Tibial nerve (tissue), 4 donors: ENCODE data around the gene DPH1. TPM values are rescaled to one million over a fixed set of nuclear protein-coding genes. Genes with fewer than 3 reads are reported as not detected.

Source experiments
- DNase-seq, 2 donors: peaks; one replicate each; pipeline ENCODE4 v3.0.0-alpha.2; 2019; ENCODE audit warnings: low spot score in 2 of 2
- H3K27ac ChIP-seq, 4 donors: fragments of 200-600 bp; sonication (generic) in 3 of 4; one replicate each; pipeline ENCODE4 v1.5.1; 2017 to 2019; ENCODE audit warnings: mild to moderate bottlenecking in 1 of 4
- H3K27me3 ChIP-seq, 2 donors: fragments of 200-600 bp; sonication (generic) in 1 of 2; one replicate each; pipeline versions ENCODE4 v1.5.1 to v1.6.0; 2017 to 2019
- H3K36me3 ChIP-seq, 3 donors: fragments of 200-600 bp; sonication (generic); one replicate each; pipeline ENCODE4 v1.5.1; 2018 to 2019
- H3K4me1 ChIP-seq, 4 donors: fragments of 200-600 bp; sonication (generic) in 3 of 4; one replicate each; pipeline ENCODE4 v1.5.1; 2017 to 2019
- H3K4me3 ChIP-seq, 4 donors: fragments of 200-600 bp; sonication (generic) in 3 of 4; one replicate each; pipeline ENCODE4 v1.5.1; 2017 to 2019; ENCODE audit warnings: mild to moderate bottlenecking in 1 of 4, moderate library complexity in 1 of 4
- H3K9me3 ChIP-seq, 4 donors: fragments of 200-600 bp; sonication (generic) in 3 of 4; one replicate each; pipeline ENCODE4 v1.5.1; 2017 to 2019
- CTCF ChIP-seq, 5 experiments: fragments of 200-600 bp in 3 of 5; fragments of 450-650 bp in 2 of 5; sonication (generic) in 3 of 5; IDR thresholded peaks; one replicate each; pipeline ENCODE4 v1.5.1; 2016 to 2019; ENCODE audit warnings: antibody characterized with exemption in 5 of 5, mild to moderate bottlenecking in 3 of 5, moderate library complexity in 2 of 5
- EP300 ChIP-seq, 2 donors: sonication (generic); formaldehyde crosslinking; IDR thresholded peaks; one replicate each; pipeline ENCODE4 v1.6.1; 2017; ENCODE audit warnings: antibody characterized with exemption in 2 of 2, mild to moderate bottlenecking in 1 of 2
- POLR2A ChIP-seq, 2 donors: fragments of 450-650 bp; IDR thresholded peaks; one replicate each; pipeline ENCODE4 v1.6.1; 2017; ENCODE audit warnings: antibody characterized with exemption in 2 of 2, mild to moderate bottlenecking in 2 of 2, moderate library complexity in 2 of 2
- WGBS, 2 donors: methylation state at CpG; one replicate each; pipeline ENCODE4 v1.1.5; 2018; 5-methylcytosine and 5-hydroxymethylcytosine counted together
- total RNA-seq, 4 donors: library from RNA; depleted of rRNA; stranded (reverse); fragments of >200 nt; gene quantifications; one replicate each; pipeline ENCODE4 v1.1.0, GENCODE V29; 2016

Gene DPH1
- total RNA-seq, 4 donors from 2014 or later: 56.3 to 137 (median 63.9) TPM

GRCh38 chr17:2048805-2049204, 18.9 kb downstream of the DPH1 start:
- TF ChIP-seq CTCF (IDR thresholded peaks at IDR 0.05): no peak
- TF ChIP-seq POLR2A (IDR thresholded peaks at IDR 0.05): no peak
- no peak for TF ChIP-seq EP300 (IDR thresholded peaks at IDR 0.05)
- peak overlapping the region in 2 of 4 donors; percentile 71 to 89 for H3K4me3 ChIP-seq
- 8 to 11% methylated on average over 9 of the region's 9 CpGs for WGBS, 2 donors
- H3K27ac ChIP-seq: peak overlapping the region in 1 of 4 donors; percentile 89
- no peaks in the 10 kb centered on the region for H3K9me3 ChIP-seq
- peaks cover 0 to 9% of the 10 kb centered on the region in 2 donors for H3K27me3 ChIP-seq
- peaks cover 3 to 53% (median 22%) of the 10 kb centered on the region in 4 donors for H3K4me1 ChIP-seq
- no peak for DNase-seq
- peaks cover 0 to 11% (median 0%) of the 10 kb centered on the region in 3 donors for H3K36me3 ChIP-seq

GRCh38 chr17:2049333-2050299, 19.7 kb downstream of the DPH1 start:
- DNase-seq: peak; percentile 79 to 82
- peaks cover 3 to 53% (median 30%) of the 10 kb centered on the region in 4 donors for H3K4me1 ChIP-seq
- peaks cover 0 to 3% (median 0%) of the 10 kb centered on the region in 3 donors for H3K36me3 ChIP-seq
- peak overlapping the region; percentile 59 to 89 (median 74) for H3K4me3 ChIP-seq
- no peaks in the 10 kb centered on the region for H3K9me3 ChIP-seq
- TF ChIP-seq EP300 (IDR thresholded peaks at IDR 0.05) (peak in 1 of 2 donors; percentile 22), CTCF (IDR thresholded peaks at IDR 0.05) (no peak), POLR2A (IDR thresholded peaks at IDR 0.05) (peak in 1 of 2 donors; percentile 67)
- peaks cover 0 to 12% of the 10 kb centered on the region in 2 donors for H3K27me3 ChIP-seq
- peak overlapping the region; percentile 48 to 89 (median 58) for H3K27ac ChIP-seq
- WGBS, 2 donors: 5 to 15% methylated on average over 7 to 49 of the region's 104 CpGs

GRCh38 chr17:2050300-2051060, 20.5 kb downstream of the DPH1 start:
- 0% methylated on average over 34 of the region's 88 CpGs; no CpG with 5 or more reads in 1 of the 2 donors for WGBS, 2 donors
- DNase-seq: peak in 1 of 2 donors; percentile 57
- H3K4me3 ChIP-seq: peak overlapping the region; percentile 28 to 89 (median 63)
- H3K27me3 ChIP-seq: peaks cover 0 to 18% of the 10 kb centered on the region in 2 donors
- H3K36me3 ChIP-seq: no peaks in the 10 kb centered on the region
- peaks cover 3 to 60% (median 36%) of the 10 kb centered on the region in 4 donors for H3K4me1 ChIP-seq
- no peaks in the 10 kb centered on the region for H3K9me3 ChIP-seq
- peak overlapping the region in 2 of 4 donors; percentile 6 to 89 for H3K27ac ChIP-seq
- TF ChIP-seq CTCF (IDR thresholded peaks at IDR 0.05) (no peak), EP300 (IDR thresholded peaks at IDR 0.05) (no peak), POLR2A (IDR thresholded peaks at IDR 0.05) (peak in 1 of 2 donors; percentile 45)

GRCh38 chr17:2051061-2051932, 21.3 kb downstream of the DPH1 start:
- no peaks in the 10 kb centered on the region for H3K9me3 ChIP-seq
- H3K4me1 ChIP-seq: peaks cover 3 to 64% (median 37%) of the 10 kb centered on the region in 4 donors
- H3K4me3 ChIP-seq: peak overlapping the region; percentile 28 to 89 (median 63)
- peaks cover 0 to 18% of the 10 kb centered on the region in 2 donors for H3K27me3 ChIP-seq
- peak overlapping the region in 3 of 4 donors; percentile 6 to 89 (median 25) for H3K27ac ChIP-seq
- WGBS, 2 donors: 8 to 9% methylated on average over 59 to 74 of the region's 81 CpGs
- peaks cover 0 to 2% (median 0%) of the 10 kb centered on the region in 3 donors for H3K36me3 ChIP-seq
- no peak for TF ChIP-seq POLR2A (IDR thresholded peaks at IDR 0.05)
- no peak for TF ChIP-seq CTCF (IDR thresholded peaks at IDR 0.05)
- TF ChIP-seq EP300 (IDR thresholded peaks at IDR 0.05): no peak
- no peak for DNase-seq
